ENCODE measurements around the gene LTC4S. TPM values are rescaled to one million over a fixed set of nuclear protein-coding genes. Genes with fewer than 3 reads are reported as not detected.

The LTC4S gene
- total and polyA plus RNA-seq, 9 of the 15 experiments (the other 6 are each of a cell fraction or from before 2014, with no cell fraction given), result 0.17 to 0.77 (median 0.75) TPM; not detected in 6

DNA sequence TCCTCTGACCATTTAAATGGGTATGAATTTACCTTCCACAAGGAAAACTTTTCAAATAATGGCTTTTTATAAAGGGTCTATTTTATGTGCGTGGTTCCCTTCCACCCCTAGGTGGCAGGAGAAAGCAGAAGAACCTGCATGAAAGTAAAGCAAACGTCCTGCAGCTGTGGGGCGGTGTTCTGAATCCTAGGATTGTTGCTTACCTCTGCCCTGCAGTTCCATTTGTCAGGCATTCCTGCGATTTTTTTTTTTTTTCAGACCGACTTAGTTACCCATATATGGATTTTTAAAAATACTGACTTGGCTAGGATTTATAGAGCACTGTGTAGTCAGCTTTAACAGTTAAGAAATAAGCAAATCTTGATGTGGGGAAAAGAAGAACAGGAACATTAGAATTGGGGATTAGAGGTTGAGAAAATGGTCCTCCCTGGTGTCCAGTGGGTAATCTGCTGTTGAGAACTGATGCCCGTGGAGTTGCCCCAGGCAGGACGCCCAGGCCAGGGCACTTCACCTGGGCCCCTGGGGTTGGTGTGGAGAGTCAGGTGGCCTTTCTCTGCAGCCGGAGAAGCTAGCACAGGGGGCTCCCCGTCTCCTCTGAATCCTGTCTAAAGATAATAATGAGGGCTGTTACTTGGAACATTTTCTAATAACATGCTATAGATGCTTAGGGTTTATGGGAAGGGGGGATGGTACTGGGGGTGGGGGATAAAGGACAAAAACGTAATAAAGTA, 30.4 kb upstream of the LTC4S start:
- peak; percentile 82 for ATAC-seq
- H3K4me2 ChIP-seq (ENCODE audit: insufficient read depth, low read length), result no peak overlapping the region
- H3K4me3 ChIP-seq, result no peak overlapping the region
- no peak overlapping the region for H2AFZ ChIP-seq (ENCODE audit: low read depth, low read length)
- WGBS (ENCODE audit: insufficient coverage, low coverage, missing lambda C conversion rate), result 32% methylated on average over 10 of the region's 10 CpGs
- peak; percentile 75 to 84 (median 79) for DNase-seq (ENCODE audit: extremely low read depth in 1 of 4, low spot score in 3 of 4)
- H4K20me1 ChIP-seq (replicated peaks; ENCODE audit: control insufficient read depth, insufficient read depth, low read length), result peaks cover 49% of the 10 kb centered on the region
- intact Hi-C loops (cut with micrococcal nuclease) (loop anchor here (1.0 to 5.0 kb wide), 2 partner anchors 144 to 329 kb away; partner anchors contain the start of gene TBC1D9B), in situ Hi-C loops (cut with MboI) (no loop called here)
- BruUV-seq (replicated peaks), result no TSS peak
- POLR2A ChIA-PET, result interaction anchor here (0.6 to 1.5 kb wide), 9 partner anchors 8 to 275 kb away, joined by 3 to 6 read pairs (median 3); partner anchors contain the start of gene LTC4S
- peaks cover 82% of the 10 kb centered on the region for H3K79me2 ChIP-seq (ENCODE audit: control insufficient read depth, insufficient read depth, low read length)
- CTCF ChIA-PET (ENCODE audit: low intra/inter-chr PET ratio), result interaction anchor here (0.8 to 1.2 kb wide), 3 partner anchors 59 to 94 kb away, joined by 3 read pairs; no protein-coding TSS in a partner anchor
- peaks cover 27 to 52% of the 10 kb centered on the region in 2 experiments for H3K4me1 ChIP-seq (replicated peaks in 1 of 2; ENCODE audit: control insufficient read depth in 2 of 2, insufficient read depth in 2 of 2, low read length in 2 of 2)
- peaks cover 42% of the 10 kb centered on the region for H3K36me3 ChIP-seq (ENCODE audit: control insufficient read depth, insufficient read depth, low read length)
- peak; percentile 75 for FAIRE-seq
- H3K9ac ChIP-seq (ENCODE audit: insufficient read depth in 1 of 2, low read depth in 2 of 2, low read length in 2 of 2), result no peak overlapping the region
- no peak overlapping the region for H3K27ac ChIP-seq (ENCODE audit: extremely low read depth, low read depth, low read length)
- H3K9me3 ChIP-seq (replicated peaks; ENCODE audit: control insufficient read depth, insufficient read depth, low read depth, low read length), result no peaks in the 10 kb centered on the region
- no peaks in the 10 kb centered on the region for H3K27me3 ChIP-seq (ENCODE audit: control insufficient read depth in 2 of 2, insufficient read depth in 2 of 2, low read length in 2 of 2)
- peaks cover 21% of the 10 kb centered on the region for H3K9me1 ChIP-seq (ENCODE audit: control insufficient read depth, insufficient read depth, low read length)
- TF ChIP-seq PURB (CRISPR knock-in tag; IDR thresholded peaks at IDR 0.05; ENCODE audit: low read depth) (no peak), ERF (CRISPR knock-in tag; IDR thresholded peaks at IDR 0.05) (no peak), NBN (IDR thresholded peaks at IDR 0.05; ENCODE audit: low read depth) (0 out of 2 replicates have a peak, but pooled peaks have one; percentile 62), LARP7 (IDR thresholded peaks at IDR 0.05) (no peak), CEBPB (tag; IDR thresholded peaks at IDR 0.05) (no peak)
- TF ChIP-seq, protein P1, sequence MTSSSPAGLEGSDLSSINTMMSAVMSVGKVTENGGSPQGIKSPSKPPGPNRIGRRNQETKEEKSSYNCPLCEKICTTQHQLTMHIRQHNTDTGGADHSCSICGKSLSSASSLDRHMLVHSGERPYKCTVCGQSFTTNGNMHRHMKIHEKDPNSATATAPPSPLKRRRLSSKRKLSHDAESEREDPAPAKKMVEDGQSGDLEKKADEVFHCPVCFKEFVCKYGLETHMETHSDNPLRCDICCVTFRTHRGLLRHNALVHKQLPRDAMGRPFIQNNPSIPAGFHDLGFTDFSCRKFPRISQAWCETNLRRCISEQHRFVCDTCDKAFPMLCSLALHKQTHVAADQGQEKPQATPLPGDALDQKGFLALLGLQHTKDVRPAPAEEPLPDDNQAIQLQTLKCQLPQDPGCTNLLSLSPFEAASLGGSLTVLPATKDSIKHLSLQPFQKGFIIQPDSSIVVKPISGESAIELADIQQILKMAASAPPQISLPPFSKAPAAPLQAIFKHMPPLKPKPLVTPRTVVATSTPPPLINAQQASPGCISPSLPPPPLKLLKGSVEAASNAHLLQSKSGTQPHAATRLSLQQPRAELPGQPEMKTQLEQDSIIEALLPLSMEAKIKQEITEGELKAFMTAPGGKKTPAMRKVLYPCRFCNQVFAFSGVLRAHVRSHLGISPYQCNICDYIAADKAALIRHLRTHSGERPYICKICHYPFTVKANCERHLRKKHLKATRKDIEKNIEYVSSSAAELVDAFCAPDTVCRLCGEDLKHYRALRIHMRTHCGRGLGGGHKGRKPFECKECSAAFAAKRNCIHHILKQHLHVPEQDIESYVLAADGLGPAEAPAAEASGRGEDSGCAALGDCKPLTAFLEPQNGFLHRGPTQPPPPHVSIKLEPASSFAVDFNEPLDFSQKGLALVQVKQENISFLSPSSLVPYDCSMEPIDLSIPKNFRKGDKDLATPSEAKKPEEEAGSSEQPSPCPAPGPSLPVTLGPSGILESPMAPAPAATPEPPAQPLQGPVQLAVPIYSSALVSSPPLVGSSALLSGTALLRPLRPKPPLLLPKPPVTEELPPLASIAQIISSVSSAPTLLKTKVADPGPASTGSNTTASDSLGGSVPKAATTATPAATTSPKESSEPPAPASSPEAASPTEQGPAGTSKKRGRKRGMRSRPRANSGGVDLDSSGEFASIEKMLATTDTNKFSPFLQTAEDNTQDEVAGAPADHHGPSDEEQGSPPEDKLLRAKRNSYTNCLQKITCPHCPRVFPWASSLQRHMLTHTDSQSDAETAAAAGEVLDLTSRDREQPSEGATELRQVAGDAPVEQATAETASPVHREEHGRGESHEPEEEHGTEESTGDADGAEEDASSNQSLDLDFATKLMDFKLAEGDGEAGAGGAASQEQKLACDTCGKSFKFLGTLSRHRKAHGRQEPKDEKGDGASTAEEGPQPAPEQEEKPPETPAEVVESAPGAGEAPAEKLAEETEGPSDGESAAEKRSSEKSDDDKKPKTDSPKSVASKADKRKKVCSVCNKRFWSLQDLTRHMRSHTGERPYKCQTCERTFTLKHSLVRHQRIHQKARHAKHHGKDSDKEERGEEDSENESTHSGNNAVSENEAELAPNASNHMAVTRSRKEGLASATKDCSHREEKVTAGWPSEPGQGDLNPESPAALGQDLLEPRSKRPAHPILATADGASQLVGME (CRISPR knock-in tag; IDR thresholded peaks at IDR 0.05), result no peak
- TF ChIP-seq, protein P2, sequence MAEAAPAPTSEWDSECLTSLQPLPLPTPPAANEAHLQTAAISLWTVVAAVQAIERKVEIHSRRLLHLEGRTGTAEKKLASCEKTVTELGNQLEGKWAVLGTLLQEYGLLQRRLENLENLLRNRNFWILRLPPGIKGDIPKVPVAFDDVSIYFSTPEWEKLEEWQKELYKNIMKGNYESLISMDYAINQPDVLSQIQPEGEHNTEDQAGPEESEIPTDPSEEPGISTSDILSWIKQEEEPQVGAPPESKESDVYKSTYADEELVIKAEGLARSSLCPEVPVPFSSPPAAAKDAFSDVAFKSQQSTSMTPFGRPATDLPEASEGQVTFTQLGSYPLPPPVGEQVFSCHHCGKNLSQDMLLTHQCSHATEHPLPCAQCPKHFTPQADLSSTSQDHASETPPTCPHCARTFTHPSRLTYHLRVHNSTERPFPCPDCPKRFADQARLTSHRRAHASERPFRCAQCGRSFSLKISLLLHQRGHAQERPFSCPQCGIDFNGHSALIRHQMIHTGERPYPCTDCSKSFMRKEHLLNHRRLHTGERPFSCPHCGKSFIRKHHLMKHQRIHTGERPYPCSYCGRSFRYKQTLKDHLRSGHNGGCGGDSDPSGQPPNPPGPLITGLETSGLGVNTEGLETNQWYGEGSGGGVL (CRISPR knock-in tag; IDR thresholded peaks at IDR 0.05), result no peak

Measured in K562 (cell line).